ENCODE results near the gene NUP160. TPM values are rescaled to one million over a fixed set of nuclear protein-coding genes. Genes with fewer than 3 reads are reported as not detected.

NUP160 gene
- total and polyA plus RNA-seq, 2 of the 4 experiments (the other 2 are of a cell fraction) = 12.5 to 35.0 TPM

DNA sequence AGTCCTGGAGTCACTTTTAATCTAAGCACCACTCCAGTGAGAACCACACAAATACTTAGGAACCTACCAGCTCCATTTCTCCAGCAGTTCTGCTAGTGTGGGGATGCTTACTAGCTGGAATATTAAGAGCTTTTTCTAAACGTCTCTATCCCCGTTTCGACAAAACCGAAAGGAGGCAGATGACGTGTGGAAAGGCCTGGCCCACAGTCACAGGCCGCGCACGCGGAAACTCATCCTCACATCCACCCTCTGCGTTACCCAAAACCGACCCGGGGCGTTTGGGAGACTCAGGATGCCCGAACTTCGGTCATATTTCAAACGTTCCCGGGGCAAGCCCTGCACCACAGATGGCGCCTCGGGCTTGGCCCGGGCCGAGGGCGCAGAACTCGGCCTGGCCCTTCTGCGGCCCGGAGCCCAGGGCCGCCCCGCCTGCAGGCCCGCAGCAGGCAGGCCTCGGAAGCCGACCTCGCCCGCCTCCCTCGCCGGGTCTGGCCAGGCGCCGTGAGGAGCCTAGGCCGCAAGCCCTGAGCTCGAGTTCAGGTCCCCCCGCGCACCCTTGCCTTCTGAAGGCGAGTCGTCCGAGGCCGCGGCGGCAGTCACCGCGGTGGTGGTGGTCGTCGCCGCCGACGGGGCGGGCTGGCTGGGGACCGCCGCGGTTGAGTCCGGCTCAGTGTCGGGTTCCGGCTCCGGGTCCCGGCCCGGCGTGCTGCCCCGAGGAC is 81.5 kb downstream of the NUP160 start:
- POLR2A ChIA-PET (ENCODE audit: unreplicated experiment) = interaction anchor here (0.6 kb wide), 1 partner anchor 45 kb away, joined by 13 read pairs; no protein-coding TSS in a partner anchor
- peak overlapping the region; percentile 66; the same call in 1 of the 2 replicates for H4K91ac ChIP-seq (ENCODE audit: insufficient read depth, low read depth, low read length)
- H3K36me3 ChIP-seq (ENCODE audit: control insufficient read depth, insufficient read depth, low read length) = peaks cover 19% of the 10 kb centered on the region
- peak overlapping the region; percentile 92 for H3K27ac ChIP-seq (ENCODE audit: insufficient read depth, low read length)
- H2AK5ac ChIP-seq (ENCODE audit: low read depth, low read length) = peak overlapping the region; percentile 89
- intact Hi-C loops (cut with micrococcal nuclease) = loop anchor here (1.0 to 5.0 kb wide), 2 partner anchors 151 to 343 kb away; no protein-coding TSS in a partner anchor
- no peak overlapping the region; the same call in 2 of the 3 replicates for H2BK15ac ChIP-seq (ENCODE audit: low read depth, low read length)
- H3K56ac ChIP-seq (ENCODE audit: extremely low read depth, insufficient read depth, low read length) = peak overlapping the region; percentile 98
- H2AFZ ChIP-seq (replicated peaks; ENCODE audit: low read length, poor library complexity) = peak overlapping the region; percentile 92
- in situ Hi-C loops (cut with MboI; ENCODE audit: low sequenced_read_pairs) = no loop called here
- H3K79me1 ChIP-seq (ENCODE audit: low read depth in 1 of 2, low read length in 2 of 2) = peaks cover 0 to 23% of the 10 kb centered on the region in 2 experiments; a peak in 2 of 4 replicates
- 0% methylated on average over 23 of the region's 65 CpGs; no CpG with 5 or more reads in 1 of the 2 experiments for WGBS, 2 experiments (ENCODE audit: extremely low coverage in 2 of 2, insufficient read length in 1 of 2)
- H3K4me2 ChIP-seq (ENCODE audit: low read depth, low read length) = peak overlapping the region; percentile 83
- peak overlapping the region; percentile 100 for H3K23ac ChIP-seq (ENCODE audit: low read depth, low read length)
- TF ChIP-seq MXI1 (IDR thresholded peaks at IDR 0.05; ENCODE audit: borderline replicate concordance, low read depth, low read length) (peak; percentile 87), SMC3 (IDR thresholded peaks at IDR 0.05; ENCODE audit: low read depth, low read length) (no peak)
- TF ChIP-seq, protein P1, sequence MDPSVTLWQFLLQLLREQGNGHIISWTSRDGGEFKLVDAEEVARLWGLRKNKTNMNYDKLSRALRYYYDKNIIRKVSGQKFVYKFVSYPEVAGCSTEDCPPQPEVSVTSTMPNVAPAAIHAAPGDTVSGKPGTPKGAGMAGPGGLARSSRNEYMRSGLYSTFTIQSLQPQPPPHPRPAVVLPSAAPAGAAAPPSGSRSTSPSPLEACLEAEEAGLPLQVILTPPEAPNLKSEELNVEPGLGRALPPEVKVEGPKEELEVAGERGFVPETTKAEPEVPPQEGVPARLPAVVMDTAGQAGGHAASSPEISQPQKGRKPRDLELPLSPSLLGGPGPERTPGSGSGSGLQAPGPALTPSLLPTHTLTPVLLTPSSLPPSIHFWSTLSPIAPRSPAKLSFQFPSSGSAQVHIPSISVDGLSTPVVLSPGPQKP (IDR thresholded peaks at IDR 0.05; ENCODE audit: borderline replicate concordance, low read depth, low read length) = no peak
- CTCF ChIA-PET = interaction anchor here (0.6 kb wide), 1 partner anchor 11 kb away, joined by 3 read pairs; no protein-coding TSS in a partner anchor
- H2AK9ac ChIP-seq (replicated peaks; ENCODE audit: low read depth, low read length, poor library complexity) = peak overlapping the region; percentile 99
- H3K4me3 ChIP-seq (ENCODE audit: insufficient read depth, low read depth, low read length) = peak overlapping the region; percentile 65
- no peaks in the 10 kb centered on the region for H3K27me3 ChIP-seq (ENCODE audit: control insufficient read depth, insufficient read depth, low read length)
- no peaks in the 10 kb centered on the region for H3K9me3 ChIP-seq (ENCODE audit: control insufficient read depth, insufficient read depth, low read length)
- 0 out of 2 replicates have a peak, but pooled peaks cover 1% of the 10 kb centered on the region for H3K4me1 ChIP-seq (ENCODE audit: control insufficient read depth, insufficient read depth, low read length)
- BruUV-seq (replicated peaks) = no TSS peak
- no peaks in the 10 kb centered on the region for H3K9me1 ChIP-seq (ENCODE audit: insufficient read depth, low read length)
- peak overlapping the region; percentile 28 for H3K18ac ChIP-seq (ENCODE audit: low read depth, low read length)
- H4K20me1 ChIP-seq (ENCODE audit: insufficient read depth, low read length) = peaks cover 36% of the 10 kb centered on the region
- H3K14ac ChIP-seq (replicated peaks; ENCODE audit: low read depth, low read length) = peak overlapping the region; percentile 100
- DNase-seq (peak; percentile 66), ATAC-seq (ENCODE audit: low read depth) (peak; percentile 9)
- peak overlapping the region; percentile 59; the same call in 1 of the 2 replicates for H2BK120ac ChIP-seq (ENCODE audit: low read depth, low read length)
- H2BK20ac ChIP-seq (ENCODE audit: low read depth, low read length) = 0 out of 2 replicates have a peak overlapping the region, but pooled peaks have one; percentile 26
- peak overlapping the region; percentile 63 to 72 for H4K8ac ChIP-seq (ENCODE audit: low read depth in 2 of 2, low read length in 2 of 2)
- peak overlapping the region; percentile 77 for H2BK5ac ChIP-seq (ENCODE audit: low read depth, low read length, poor library complexity, severe bottlenecking)
- peak overlapping the region; percentile 95 for H3K9ac ChIP-seq (ENCODE audit: low read depth, low read length)
- peak overlapping the region; percentile 51; the same call in 1 of the 2 replicates for H4K5ac ChIP-seq (ENCODE audit: low read depth, low read length)
- peak overlapping the region; percentile 95 for H3K4ac ChIP-seq (ENCODE audit: low read depth, low read length)
- dilution Hi-C loops (cut with HindIII; ENCODE audit: low sequenced_read_pairs, unreplicated experiment) = no loop called here
